Ectodermal cell (in vitro differentiated cells): ENCODE results near the gene FXYD2.

Source experiments
- H3K27ac ChIP-seq: 2 replicates; pipeline ENCODE4 v1.7.0; 2013; ENCODE audit warnings: mild to moderate bottlenecking, low read depth, low read length; ENCODE audit not compliant: insufficient read depth, poor library complexity, severe bottlenecking
- H3K27me3 ChIP-seq: 2 replicates; pipeline ENCODE4 v1.7.0; 2013; ENCODE audit warnings: mild to moderate bottlenecking, low read length; ENCODE audit not compliant: insufficient read depth, control insufficient read depth, poor library complexity, severe bottlenecking
- H3K36me3 ChIP-seq: one replicate; pipeline ENCODE4 v1.7.0; 2013; ENCODE audit warnings: low read length; ENCODE audit not compliant: control insufficient read depth, insufficient read depth
- H3K4me1 ChIP-seq: one replicate; pipeline ENCODE4 v1.7.0; 2013; ENCODE audit warnings: low read length; ENCODE audit not compliant: control insufficient read depth, insufficient read depth
- H3K4me3 ChIP-seq: 2 replicates; pipeline ENCODE4 v1.7.0; 2013; ENCODE audit warnings: low read depth, low read length, control low read depth; ENCODE audit not compliant: insufficient read depth
- H3K9me3 ChIP-seq: 2 replicates; pipeline ENCODE4 v1.7.0; 2013; ENCODE audit warnings: mild to moderate bottlenecking, low read length, moderate library complexity; ENCODE audit not compliant: control insufficient read depth
- WGBS, 2 experiments: methylation state at CpG; one replicate each; pipeline ENCODE4 v1.1.7; 2013; ENCODE audit warnings: missing lambda C conversion rate in 2 of 2; 5-methylcytosine and 5-hydroxymethylcytosine counted together

The FXYD2 gene

GRCh38 chr11:117841551-117842031 is 17.0 kb upstream of the FXYD2 start:
- Histone ChIP-seq H3K4me1 (no peaks in the 10 kb centered on the region), H3K27ac (no peak overlapping the region), H3K4me3 (no peak overlapping the region), H3K27me3 (no peaks in the 10 kb centered on the region), H3K9me3 (no peaks in the 10 kb centered on the region), H3K36me3 (peaks cover 6% of the 10 kb centered on the region)
- WGBS, 2 experiments, result 94 to 95% methylated on average over 7 of the region's 7 CpGs

GRCh38 chr11:117840881-117841550 is 16.5 kb upstream of the FXYD2 start:
- 93% methylated on average over 11 of the region's 11 CpGs for WGBS, 2 experiments
- Histone ChIP-seq H3K4me3 (no peak overlapping the region), H3K27me3 (no peaks in the 10 kb centered on the region)

GRCh38 chr11:117839936-117840813 is 15.6 kb upstream of the FXYD2 start:
- H3K4me3 ChIP-seq, result no peak overlapping the region
- no peaks in the 10 kb centered on the region for H3K9me3 ChIP-seq
- H3K36me3 ChIP-seq, result peaks cover 6% of the 10 kb centered on the region
- no peaks in the 10 kb centered on the region for H3K27me3 ChIP-seq
- H3K27ac ChIP-seq, result no peak overlapping the region
- no peaks in the 10 kb centered on the region for H3K4me1 ChIP-seq
- 95% methylated on average over 10 of the region's 10 CpGs for WGBS, 2 experiments

More at GRCh38 chr11:117840881-117841550, 16.5 kb upstream of the FXYD2 start:
- Histone ChIP-seq H3K9me3 (no peaks in the 10 kb centered on the region), H3K27ac (no peak overlapping the region), H3K36me3 (peaks cover 6% of the 10 kb centered on the region), H3K4me1 (no peaks in the 10 kb centered on the region)

GRCh38 chr11:117839380-117839881 is 14.9 kb upstream of the FXYD2 start:
- no peak overlapping the region for H3K27ac ChIP-seq
- 93 to 95% methylated on average over 7 of the region's 7 CpGs for WGBS, 2 experiments
- no peaks in the 10 kb centered on the region for H3K27me3 ChIP-seq

GRCh38 chr11:117838901-117839300 is 14.4 kb upstream of the FXYD2 start:
- H3K27me3 ChIP-seq, result no peaks in the 10 kb centered on the region
- H3K36me3 ChIP-seq, result peaks cover 6% of the 10 kb centered on the region

More at GRCh38 chr11:117839380-117839881, 14.9 kb upstream of the FXYD2 start:
- no peaks in the 10 kb centered on the region for H3K9me3 ChIP-seq
- no peaks in the 10 kb centered on the region for H3K4me1 ChIP-seq
- peaks cover 6% of the 10 kb centered on the region for H3K36me3 ChIP-seq
- H3K4me3 ChIP-seq, result no peak overlapping the region

GRCh38 chr11:117837791-117838190 is 13.2 kb upstream of the FXYD2 start:
- no peaks in the 10 kb centered on the region for H3K27me3 ChIP-seq
- WGBS, 2 experiments, result 79 to 81% methylated on average over 8 of the region's 8 CpGs
- peaks cover 6% of the 10 kb centered on the region for H3K36me3 ChIP-seq

More at GRCh38 chr11:117838901-117839300, 14.4 kb upstream of the FXYD2 start:
- Histone ChIP-seq H3K9me3 (no peaks in the 10 kb centered on the region), H3K27ac (no peak overlapping the region), H3K4me3 (no peak overlapping the region), H3K4me1 (peaks cover under 1% of the 10 kb centered on the region)
- WGBS, 2 experiments, result 83 to 86% methylated on average over 8 of the region's 8 CpGs

GRCh38 chr11:117837070-117837776 is 12.7 kb upstream of the FXYD2 start:
- Histone ChIP-seq H3K27ac (no peak overlapping the region), H3K4me1 (peaks cover 6% of the 10 kb centered on the region), H3K9me3 (no peaks in the 10 kb centered on the region), H3K27me3 (no peaks in the 10 kb centered on the region), H3K4me3 (no peak overlapping the region), H3K36me3 (peaks cover 6% of the 10 kb centered on the region)
- WGBS, 2 experiments, result 87 to 88% methylated on average over 18 of the region's 18 CpGs

More at GRCh38 chr11:117837791-117838190, 13.2 kb upstream of the FXYD2 start:
- peaks cover 6% of the 10 kb centered on the region for H3K4me1 ChIP-seq
- H3K27ac ChIP-seq, result no peak overlapping the region
- H3K4me3 ChIP-seq, result no peak overlapping the region
- H3K9me3 ChIP-seq, result no peaks in the 10 kb centered on the region

GRCh38 chr11:117836077-117836960 is 11.8 kb upstream of the FXYD2 start:
- Histone ChIP-seq H3K27ac (no peak overlapping the region), H3K4me3 (no peak overlapping the region), H3K36me3 (peaks cover 6% of the 10 kb centered on the region), H3K27me3 (no peaks in the 10 kb centered on the region), H3K4me1 (peaks cover 8% of the 10 kb centered on the region), H3K9me3 (no peaks in the 10 kb centered on the region)
- 93 to 94% methylated on average over 13 to 14 of the region's 14 CpGs for WGBS, 2 experiments

- 94 to 96% methylated on average over 8 of the region's 8 CpGs for WGBS, 2 experiments
Observed at GRCh38 chr11:117835576-117835975, 11.0 kb upstream of the FXYD2 start.

More at GRCh38 chr11:117835576-117835975, 11.0 kb upstream of the FXYD2 start:
- H3K27ac ChIP-seq, result no peak overlapping the region
- H3K36me3 ChIP-seq, result peaks cover 6% of the 10 kb centered on the region
- no peaks in the 10 kb centered on the region for H3K27me3 ChIP-seq
- H3K9me3 ChIP-seq, result no peaks in the 10 kb centered on the region
- peaks cover 15% of the 10 kb centered on the region for H3K4me1 ChIP-seq
- no peak overlapping the region for H3K4me3 ChIP-seq
